DOHH2 (cell line): ENCODE results near the gene AKAP13.

ENCODE experiments used
- H3F3A ChIP-seq: fragments of 200-600 bp; sonication (generic), shearing (Covaris generic); 2 replicates; pipeline ENCODE4 v1.6.0; 2016; ENCODE audit warnings: antibody characterized with exemption, mild to moderate bottlenecking; ENCODE audit not compliant: control insufficient read depth, insufficient read depth
- H3K27ac ChIP-seq: fragments of 200-600 bp; sonication (generic); 2 replicates; pipeline ENCODE4 v1.5.1; 2014; ENCODE audit warnings: low read depth, mild to moderate bottlenecking, low read length, moderate library complexity
- H3K27me3 ChIP-seq: fragments of 200-600 bp; sonication (generic); 2 replicates; pipeline ENCODE4 v1.6.1; 2014; ENCODE audit warnings: mild to moderate bottlenecking, low read length, mixed read lengths; ENCODE audit not compliant: control insufficient read depth
- H3K36me3 ChIP-seq: fragments of 200-600 bp; sonication (generic); 2 replicates; pipeline ENCODE4 v1.6.1; 2014; ENCODE audit warnings: mild to moderate bottlenecking, low read length, moderate library complexity, mixed read lengths; ENCODE audit not compliant: control insufficient read depth
- H3K4me1 ChIP-seq: fragments of 200-600 bp; sonication (generic); 2 replicates; pipeline ENCODE4 v1.6.1; 2014; ENCODE audit warnings: mild to moderate bottlenecking, low read length, mixed read lengths; ENCODE audit not compliant: control insufficient read depth
- H3K4me2 ChIP-seq: fragments of 200-600 bp; sonication (generic); 2 replicates; pipeline ENCODE4 v1.6.0; 2014; ENCODE audit warnings: mild to moderate bottlenecking, low read length, moderate library complexity
- H3K4me3 ChIP-seq: fragments of 200-600 bp; sonication (generic); 2 replicates; pipeline ENCODE4 v1.5.1; 2014; ENCODE audit warnings: mild to moderate bottlenecking, low read length, mixed read lengths
- H3K79me2 ChIP-seq: fragments of 200-600 bp; sonication (generic); 2 replicates; pipeline ENCODE4 v1.6.1; 2014; ENCODE audit warnings: mild to moderate bottlenecking, low read length, mixed read lengths; ENCODE audit not compliant: control insufficient read depth
- H3K9me2 ChIP-seq: fragments of 200-600 bp; sonication (generic); replicated peaks from 2 replicates; pipeline ENCODE4 v1.6.1; 2014; ENCODE audit warnings: mild to moderate bottlenecking, low read length, mixed read lengths; ENCODE audit not compliant: control insufficient read depth
- H3K9me3 ChIP-seq: fragments of 200-600 bp; sonication (generic); 2 replicates; pipeline ENCODE4 v1.6.1; 2014; ENCODE audit warnings: antibody characterized with exemption, low read length, mixed read lengths; ENCODE audit not compliant: control insufficient read depth, insufficient read depth
- H4K20me1 ChIP-seq: fragments of 200-600 bp; sonication (generic); 2 replicates; pipeline ENCODE4 v1.6.0; 2014; ENCODE audit warnings: low read depth, mild to moderate bottlenecking, antibody characterized with exemption, low read length, moderate library complexity; ENCODE audit not compliant: control insufficient read depth, insufficient read depth
- CTCF ChIP-seq: fragments of 200-600 bp; sonication (generic); IDR thresholded peaks from one replicate; pipeline ENCODE4 v1.5.1; 2014; ENCODE audit warnings: antibody characterized with exemption, mild to moderate bottlenecking, low read depth, low read length; ENCODE audit not compliant: poor library complexity, severe bottlenecking
- EZH2phosphoT487 ChIP-seq: fragments of 200-600 bp; sonication (generic); IDR thresholded peaks from 2 replicates; pipeline ENCODE4 v1.6.1; 2017; ENCODE audit warnings: borderline replicate concordance, mild to moderate bottlenecking, antibody characterized with exemption, low read length, moderate library complexity, mixed read lengths

The AKAP13 gene

GRCh38 chr15:85377269-85377668 is 3.1 kb upstream of the AKAP13 start:
- Histone ChIP-seq H3K27me3 (no peaks in the 10 kb centered on the region), H3K36me3 (peaks cover 2% of the 10 kb centered on the region), H3K4me3 (no peak overlapping the region), H3F3A (peaks cover 8% of the 10 kb centered on the region), H3K27ac (no peak overlapping the region), H3K79me2 (peaks cover 15% of the 10 kb centered on the region), H4K20me1 (no peaks in the 10 kb centered on the region), H3K4me2 (no peak overlapping the region), H3K4me1 (peaks cover 11% of the 10 kb centered on the region), H3K9me2 (no peaks in the 10 kb centered on the region), H3K9me3 (no peaks in the 10 kb centered on the region)
- TF ChIP-seq EZH2phosphoT487: no peak

DNA sequence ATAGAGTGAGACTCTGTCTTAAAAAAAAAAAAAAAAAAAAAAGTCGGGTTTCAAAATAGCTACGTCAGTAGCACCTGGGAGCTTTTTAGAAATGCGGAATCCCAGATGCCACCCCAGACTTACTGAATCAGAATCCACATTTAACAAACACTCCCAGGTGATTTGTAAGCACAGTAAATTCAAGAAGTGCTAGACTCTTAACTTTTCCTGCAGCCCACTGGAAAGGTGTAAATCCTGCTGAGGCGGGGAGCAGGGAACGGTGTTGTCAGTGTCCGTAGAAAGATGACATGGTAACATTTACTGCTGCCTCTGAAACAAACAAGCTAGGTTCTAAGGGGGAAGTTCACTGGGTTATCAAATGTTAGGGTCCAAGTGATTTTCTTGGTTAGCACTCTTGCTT is 2.4 kb upstream of the AKAP13 start:
- Histone ChIP-seq H3F3A (peaks cover 11% of the 10 kb centered on the region), H3K27ac (no peak overlapping the region), H3K36me3 (peaks cover 9% of the 10 kb centered on the region), H3K79me2 (peaks cover 22% of the 10 kb centered on the region), H3K4me3 (no peak overlapping the region), H3K27me3 (no peaks in the 10 kb centered on the region), H4K20me1 (peaks cover 6% of the 10 kb centered on the region; the same call in 1 of the 2 replicates), H3K4me1 (peaks cover 18% of the 10 kb centered on the region), H3K4me2 (no peak overlapping the region), H3K9me3 (no peaks in the 10 kb centered on the region), H3K9me2 (no peaks in the 10 kb centered on the region)
- TF ChIP-seq EZH2phosphoT487: no peak
- TF ChIP-seq CTCF: no peak

- H4K20me1 ChIP-seq: peaks cover 10% of the 10 kb centered on the region
- H3K4me2 ChIP-seq: peak overlapping the region; percentile 68
- peaks cover 18% of the 10 kb centered on the region for H3F3A ChIP-seq
- H3K9me2 ChIP-seq: no peaks in the 10 kb centered on the region
- peaks cover 34% of the 10 kb centered on the region for H3K4me1 ChIP-seq
- H3K27ac ChIP-seq: peak overlapping the region; percentile 61
- H3K27me3 ChIP-seq: no peaks in the 10 kb centered on the region
- peaks cover 38% of the 10 kb centered on the region for H3K79me2 ChIP-seq
- H3K36me3 ChIP-seq: peaks cover 21% of the 10 kb centered on the region
- no peaks in the 10 kb centered on the region for H3K9me3 ChIP-seq
- TF ChIP-seq EZH2phosphoT487: no peak
- no peak for TF ChIP-seq CTCF
- peak overlapping the region; percentile 81 for H3K4me3 ChIP-seq
These were observed 836 bp upstream of the AKAP13 start for GRCh38 chr15:85379403-85380131.
